ENCODE measurements around the gene SDHAF4. TPM values are rescaled to one million over a fixed set of nuclear protein-coding genes. Genes with fewer than 3 reads are reported as not detected.

SDHAF4 gene
- total and polyA plus RNA-seq, 2 of the 13 experiments (the other 11 are each of a cell fraction or from before 2014, with no cell fraction given) = 7.5 to 10.8 TPM

DNA sequence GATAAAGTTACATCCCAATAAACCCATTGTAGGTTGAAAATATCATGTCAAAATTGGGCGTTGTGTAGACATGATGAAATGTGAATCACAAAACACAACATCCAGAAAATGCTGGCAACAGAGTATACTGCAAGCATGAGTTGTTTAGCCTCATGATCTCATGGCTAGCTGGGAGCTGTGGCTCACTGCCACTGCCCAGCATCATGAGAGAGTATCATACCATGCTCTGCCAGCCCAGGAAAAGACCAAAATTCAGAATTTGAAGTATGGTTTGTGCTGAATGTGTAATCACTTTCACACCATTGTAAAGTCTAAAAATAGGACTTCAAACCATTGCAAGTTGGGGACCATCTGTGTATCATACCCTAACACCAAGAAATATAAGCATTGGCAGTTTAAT, 55.7 kb downstream of the SDHAF4 start:
- Histone ChIP-seq H4K20me1 (ENCODE audit: insufficient read depth, low read length) (no peaks in the 10 kb centered on the region), H3K36me3 (replicated peaks in 1 of 2; ENCODE audit: control insufficient read depth in 1 of 2, insufficient read depth in 2 of 2, low read length in 2 of 2) (no peaks in the 10 kb centered on the region), H3K9ac (ENCODE audit: insufficient read depth, low read depth, low read length) (no peak overlapping the region), H2AFZ (ENCODE audit: low read length) (no peak overlapping the region), H3K27ac (ENCODE audit: extremely low read length, insufficient read depth, low read length) (no peak overlapping the region), H3K4me3 (replicated peaks in 1 of 3; ENCODE audit: insufficient read depth in 1 of 3, low read depth in 2 of 3, low read length in 3 of 3) (no peak overlapping the region), H3K27me3 (ENCODE audit: control insufficient read depth in 1 of 2, insufficient read depth in 2 of 2, low read length in 2 of 2) (no peaks in the 10 kb centered on the region), H3K4me2 (ENCODE audit: low read depth, low read length) (no peak overlapping the region), H3K79me2 (ENCODE audit: insufficient read depth, low read length) (no peaks in the 10 kb centered on the region), H3K9me3 (ENCODE audit: low read length) (no peaks in the 10 kb centered on the region), H3K4me1 (ENCODE audit: insufficient read depth, low read length) (no peaks in the 10 kb centered on the region)
- WGBS (ENCODE audit: low lambda C conversion rate) = 0% methylated on average over 1 of the region's 1 CpG
- CTCF ChIA-PET (ENCODE audit: low intra/inter-chr PET ratio, low total read pairs) = no interaction called here
- DNase-seq (ENCODE audit: low spot score) = no peak
- no TSS peak for BruUV-seq (replicated peaks)
- no peak for ATAC-seq
- intact Hi-C loops (cut with micrococcal nuclease; ENCODE audit: unreplicated experiment) (no loop called here), in situ Hi-C loops (cut with HindIII; ENCODE audit: extremely low pct_ligation_motif_present, low pct_unique_long_range_greater_than_20kb) (no loop called here)
- TF ChIP-seq RBAK (CRISPR knock-in tag; IDR thresholded peaks at IDR 0.05) (no peak), ZNF292 (CRISPR knock-in tag; IDR thresholded peaks at IDR 0.05; ENCODE audit: borderline replicate concordance, low read depth) (no peak), ZBTB1 (CRISPR knock-in tag; IDR thresholded peaks at IDR 0.05; ENCODE audit: borderline replicate concordance) (no peak), ZNF256 (CRISPR knock-in tag; conservative IDR thresholded peaks at IDR 0.05) (no peak), ZNF343 (CRISPR knock-in tag; IDR thresholded peaks at IDR 0.05) (no peak), SRSF9 (IDR thresholded peaks at IDR 0.05; ENCODE audit: borderline replicate concordance, insufficient read depth, low read depth, low read length, poor library complexity, severe bottlenecking) (no peak), ZNF768 (CRISPR knock-in tag; IDR thresholded peaks at IDR 0.05) (no peak), AHR (CRISPR knock-in tag; IDR thresholded peaks at IDR 0.05) (no peak), SALL1 (CRISPR knock-in tag; IDR thresholded peaks at IDR 0.05) (no peak), RFX5 (IDR thresholded peaks at IDR 0.05; ENCODE audit: low read depth, low read length) (no peak)
- TF ChIP-seq, protein P1, sequence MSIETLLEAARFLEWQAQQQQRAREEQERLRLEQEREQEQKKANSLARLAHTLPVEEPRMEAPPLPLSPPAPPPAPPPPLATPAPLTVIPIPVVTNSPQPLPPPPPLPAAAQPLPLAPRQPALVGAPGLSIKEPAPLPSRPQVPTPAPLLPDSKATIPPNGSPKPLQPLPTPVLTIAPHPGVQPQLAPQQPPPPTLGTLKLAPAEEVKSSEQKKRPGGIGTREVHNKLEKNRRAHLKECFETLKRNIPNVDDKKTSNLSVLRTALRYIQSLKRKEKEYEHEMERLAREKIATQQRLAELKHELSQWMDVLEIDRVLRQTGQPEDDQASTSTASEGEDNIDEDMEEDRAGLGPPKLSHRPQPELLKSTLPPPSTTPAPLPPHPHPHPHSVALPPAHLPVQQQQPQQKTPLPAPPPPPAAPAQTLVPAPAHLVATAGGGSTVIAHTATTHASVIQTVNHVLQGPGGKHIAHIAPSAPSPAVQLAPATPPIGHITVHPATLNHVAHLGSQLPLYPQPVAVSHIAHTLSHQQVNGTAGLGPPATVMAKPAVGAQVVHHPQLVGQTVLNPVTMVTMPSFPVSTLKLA (IDR thresholded peaks at IDR 0.05) = no peak
- TF ChIP-seq, protein P2, sequence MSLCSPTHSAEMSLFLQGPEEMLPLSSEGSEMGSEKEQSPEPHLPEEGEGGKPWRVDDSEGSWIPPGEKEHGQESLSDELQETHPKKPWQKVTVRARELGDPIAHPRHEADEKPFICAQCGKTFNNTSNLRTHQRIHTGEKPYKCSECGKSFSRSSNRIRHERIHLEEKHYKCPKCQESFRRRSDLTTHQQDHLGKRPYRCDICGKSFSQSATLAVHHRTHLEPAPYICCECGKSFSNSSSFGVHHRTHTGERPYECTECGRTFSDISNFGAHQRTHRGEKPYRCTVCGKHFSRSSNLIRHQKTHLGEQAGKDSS (CRISPR knock-in tag; IDR thresholded peaks at IDR 0.05; ENCODE audit: borderline replicate concordance, low read depth) = no peak
- TF ChIP-seq, protein P3, sequence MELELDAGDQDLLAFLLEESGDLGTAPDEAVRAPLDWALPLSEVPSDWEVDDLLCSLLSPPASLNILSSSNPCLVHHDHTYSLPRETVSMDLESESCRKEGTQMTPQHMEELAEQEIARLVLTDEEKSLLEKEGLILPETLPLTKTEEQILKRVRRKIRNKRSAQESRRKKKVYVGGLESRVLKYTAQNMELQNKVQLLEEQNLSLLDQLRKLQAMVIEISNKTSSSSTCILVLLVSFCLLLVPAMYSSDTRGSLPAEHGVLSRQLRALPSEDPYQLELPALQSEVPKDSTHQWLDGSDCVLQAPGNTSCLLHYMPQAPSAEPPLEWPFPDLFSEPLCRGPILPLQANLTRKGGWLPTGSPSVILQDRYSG (CRISPR knock-in tag; IDR thresholded peaks at IDR 0.05) = no peak
- POLR2A ChIA-PET = no interaction called here
- FAIRE-seq = no peak

Data from HepG2 (cell line).